Heart right ventricle (tissue), 16 donors: ENCODE data around the gene SARM1. TPM values are rescaled to one million over a fixed set of nuclear protein-coding genes. Genes with fewer than 3 reads are reported as not detected.

Experiments
- ATAC-seq, 8 donors: fragments of 200-7000 bp; cut with Tn5 transposase; one replicate each; pipeline ENCODE4 v1.9.1; 2020; ENCODE audit warnings: mild to moderate bottlenecking in 8 of 8, moderate library complexity in 8 of 8, moderate number of reproducible peaks in 1 of 8
- DNase-seq, 2 donors: peaks; one replicate each; pipeline ENCODE4 v3.0.0-alpha.2; 2020
- H3K27ac ChIP-seq, 10 donors: fragments of 200-600 bp; sonication (generic) in 2 of 10; one replicate each; pipeline versions ENCODE4 v1.5.0 to v1.8.0; 2020 to 2022; ENCODE audit warnings: mild to moderate bottlenecking in 3 of 10
- H3K27me3 ChIP-seq, 7 donors: fragments of 200-600 bp; one replicate each; pipeline ENCODE4 v1.8.0; 2021 to 2022; ENCODE audit warnings: mild to moderate bottlenecking in 2 of 7
- H3K36me3 ChIP-seq, 9 donors: fragments of 200-600 bp; sonication (generic) in 1 of 9; one replicate each; pipeline versions ENCODE4 v1.5.0 to v1.8.0; 2020 to 2022; ENCODE audit warnings: mild to moderate bottlenecking in 2 of 9
- H3K4me1 ChIP-seq, 9 donors: fragments of 200-600 bp; sonication (generic) in 1 of 9; one replicate each; pipeline versions ENCODE4 v1.5.0 to v1.8.0; 2020 to 2022; ENCODE audit warnings: mild to moderate bottlenecking in 4 of 9
- H3K4me3 ChIP-seq, 10 donors: fragments of 200-600 bp; sonication (generic) in 2 of 10; one replicate each; pipeline versions ENCODE4 v1.5.0 to v1.8.0; 2020 to 2022; ENCODE audit warnings: mild to moderate bottlenecking in 7 of 10, moderate library complexity in 2 of 10
- H3K9me3 ChIP-seq, 11 donors: fragments of 200-600 bp in 10 of 11; sonication (generic) in 2 of 11; one replicate each; pipeline versions ENCODE4 v1.5.0 to v1.8.0; 2013 to 2022; ENCODE audit warnings: mild to moderate bottlenecking in 2 of 11, control low read depth in 1 of 11, moderate library complexity in 1 of 11
- CTCF ChIP-seq, 9 donors: fragments of 200-600 bp; sonication (generic) in 2 of 9; IDR thresholded peaks; one replicate each; pipeline versions ENCODE4 v1.5.0 to v1.8.0; 2021 to 2022; ENCODE audit warnings: antibody characterized with exemption in 9 of 9, mild to moderate bottlenecking in 5 of 9, moderate library complexity in 1 of 9
- WGBS, 2 donors: extraction: QIAGEN DNeasy Blood & Tissue Kit; methylation state at CpG; one replicate each; pipeline ENCODE4 v1.1.7; 2013; ENCODE audit warnings: inconsistent platforms in 1 of 2; 5-methylcytosine and 5-hydroxymethylcytosine counted together
- intact Hi-C, 10 donors: fragments of 100-400 bp; cut with DNase I; formaldehyde crosslinking; loops; one replicate each; pipeline versions ENCODE4 v1.11.1 to v1.14.2; 2022
- polyA plus RNA-seq, 2 donors: library from polyadenylated mRNA; stranded (reverse); fragments of 200-250 nt; gene quantifications; one replicate each; pipeline ENCODE4 v1.2.3, GENCODE V29; 2013
- total RNA-seq, 10 donors: library from RNA; stranded (reverse); fragmentation: NEBNext Ultra II Directional in 3 of 10; extraction: Animal tissue kit (Norgen Biotek cat#: 25700) in 3 of 10; gene quantifications; one replicate each; pipeline versions ENCODE4 v1.2.1 to v1.2.4, GENCODE V29; 2021 to 2023
- donor health status: Arrhythmogenic right ventricular cardiomyopathy.
- donor health status: ischemic (EF 13 %, LVEDD 7.1; RV severe dilation, severe dysfunction).
- donor health status: healthy with polysubstance abuse.
- donor health status: DM: no; HTN: yes; CAD: no.
- donor health status: DM: no; HTN: no; CAD: no.
- donor health status: ischemic (EF 25% LVEDD 6.9; RV normal size, moderate dysfunction).
- donor health status: ischemic (EF 25% LVEDD 5.7; RV mildly dilated, moderate dysfunction).
- donor health status: healthy.
- donor health status: DM: yes; HTN: yes; CAD: no.
- donor health status: Ischemic cardiomyopathy.
- donor health status: ischemic (EF 35%, LVEDD 5.7; RV mildly dilated, moderate dysfunction).
- donor health status: nonischemic (EF 11% LVEDD 7.7; RV severe dilation, severe dysfunction).
- donor health status: DM: yes; HTN: yes; CAD: no.
- donor health status: PGD.
- donor health status: ischemic (EF 29% LVEDD 5.4; RV normal size, mild dysfunction).
- donor health status: nonischemic (EF 23%, LVEDD 6.1; RV moderate dilation, normal function).

The SARM1 gene
- total and polyA plus RNA-seq, 12 donors = 4.4 to 10.5 (median 8.0) TPM

- no peaks in the 10 kb centered on the region for H3K36me3 ChIP-seq
- ATAC-seq = no peak
- intact Hi-C loops = no loop called here
- DNase-seq = no peak
- H3K4me1 ChIP-seq = peaks cover 0 to 4% (median 0%) of the 10 kb centered on the region in 9 donors
- no peak for TF ChIP-seq CTCF (IDR thresholded peaks at IDR 0.05)
- H3K27me3 ChIP-seq = peaks cover 0 to 34% (median 8%) of the 10 kb centered on the region in 7 donors
- 75 to 79% methylated on average over 3 of the region's 3 CpGs for WGBS, 2 donors
- H3K4me3 ChIP-seq = no peak overlapping the region
- no peak overlapping the region for H3K27ac ChIP-seq
- H3K9me3 ChIP-seq = no peaks in the 10 kb centered on the region
These were observed 40.6 kb downstream of the SARM1 start for GRCh38 chr17:28412099-28412498.

DNA sequence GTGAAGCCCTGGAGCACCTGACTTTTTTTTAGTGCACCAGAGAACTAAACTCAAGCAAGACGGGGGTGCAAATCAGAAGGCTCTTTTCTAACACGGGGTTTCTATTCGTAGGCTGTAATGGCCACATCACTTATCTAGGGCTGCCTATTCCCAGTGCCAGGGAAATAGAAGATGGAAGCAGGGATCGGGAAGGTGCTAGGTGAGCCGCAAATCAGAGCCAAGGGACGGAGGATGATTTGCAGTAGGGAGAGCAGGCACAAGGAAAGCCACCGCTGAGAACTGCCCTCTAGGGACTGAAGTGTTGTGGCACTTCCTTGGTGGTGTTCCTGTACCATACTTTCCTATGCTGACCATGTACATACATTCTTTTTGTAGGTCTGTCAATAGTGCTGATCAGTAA is 42.3 kb downstream of the SARM1 start:
- 60 to 62% methylated on average over 7 of the region's 7 CpGs for WGBS, 2 donors
- no peak for TF ChIP-seq CTCF (IDR thresholded peaks at IDR 0.05)
- no peak for DNase-seq
- Histone ChIP-seq H3K4me1 (peaks cover 0 to 4% (median 0%) of the 10 kb centered on the region in 9 donors), H3K27me3 (peaks cover 0 to 34% (median 8%) of the 10 kb centered on the region in 7 donors), H3K36me3 (no peaks in the 10 kb centered on the region), H3K27ac (no peak overlapping the region), H3K4me3 (no peak overlapping the region), H3K9me3 (no peaks in the 10 kb centered on the region)
- intact Hi-C loops = no loop called here
- ATAC-seq = no peak

- intact Hi-C loops = no loop called here
- no peak overlapping the region for H3K4me3 ChIP-seq
- H3K4me1 ChIP-seq = peaks cover 0 to 4% (median 0%) of the 10 kb centered on the region in 9 donors
- no peak for TF ChIP-seq CTCF (IDR thresholded peaks at IDR 0.05)
- no peaks in the 10 kb centered on the region for H3K9me3 ChIP-seq
- 89 to 92% methylated on average over 3 of the region's 3 CpGs for WGBS, 2 donors
- ATAC-seq (no peak), DNase-seq (no peak)
- no peak overlapping the region for H3K27ac ChIP-seq
- no peaks in the 10 kb centered on the region for H3K36me3 ChIP-seq
- peaks cover 0 to 37% (median 8%) of the 10 kb centered on the region in 7 donors for H3K27me3 ChIP-seq
These were observed 44.4 kb downstream of the SARM1 start for GRCh38 chr17:28415886-28416285.

DNA sequence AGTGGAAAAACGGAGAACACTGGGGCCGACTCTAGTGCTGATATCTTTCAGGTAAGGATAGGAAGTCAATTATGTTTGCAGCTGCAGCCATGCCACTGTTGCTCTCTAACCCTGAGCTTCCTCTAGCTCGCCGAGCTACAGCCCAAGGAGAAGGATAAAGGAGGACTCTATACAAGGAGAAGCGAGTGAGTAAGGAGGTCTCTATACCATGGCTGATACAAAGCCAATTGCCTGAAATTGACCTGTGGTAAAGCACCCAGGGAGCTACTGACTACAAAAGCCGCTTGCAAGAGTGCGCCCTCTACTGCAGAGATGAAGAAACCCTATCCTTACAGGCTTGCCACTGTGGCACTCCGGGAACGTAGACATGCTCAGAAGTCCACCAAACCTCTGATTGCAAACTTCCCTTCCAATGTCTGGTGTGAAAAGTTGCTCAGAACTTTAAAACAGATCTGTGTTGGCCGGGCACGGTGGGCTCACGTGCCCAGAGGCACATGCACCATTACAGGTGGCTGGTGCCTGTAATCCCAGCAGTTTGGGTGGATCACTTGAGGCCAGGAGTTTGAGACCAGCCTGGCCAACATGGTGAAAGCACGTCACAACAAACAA is 45.3 kb downstream of the SARM1 start:
- peaks cover 0 to 4% (median 0%) of the 10 kb centered on the region in 9 donors for H3K4me1 ChIP-seq
- DNase-seq = peak in 1 of 2 donors; percentile 65
- H3K27me3 ChIP-seq = peaks cover 0 to 35% (median 8%) of the 10 kb centered on the region in 7 donors
- no peaks in the 10 kb centered on the region for H3K36me3 ChIP-seq
- no peak overlapping the region for H3K4me3 ChIP-seq
- TF ChIP-seq CTCF (IDR thresholded peaks at IDR 0.05) = peak; percentile 30 to 86 (median 67)
- no peak overlapping the region for H3K27ac ChIP-seq
- intact Hi-C loops = no loop called here
- no peaks in the 10 kb centered on the region for H3K9me3 ChIP-seq
- ATAC-seq = peak; percentile 20 to 88 (median 74)
- 14% methylated on average over 13 of the region's 13 CpGs for WGBS, 2 donors
